Endothelial cell of umbilical vein (primary cell): ENCODE measurements around the gene EIF3J. TPM values are rescaled to one million over a fixed set of nuclear protein-coding genes. Genes with fewer than 3 reads are reported as not detected.

Experiments used
- BruUV-seq: library from RNA; stranded (reverse); fragments of 400-500 nt; replicated peaks from 2 replicates; lab custom pipeline; 2021; lab: Mats Ljungman, UMichigan
- CTCF ChIA-PET: fragments of 300-600, 350-600 bp; sonication (Branson Sonifier 250); formaldehyde crosslinking; loops from one replicate; lab custom pipeline; 2021; ENCODE audit warnings: antibody characterized with exemption, inconsistent platforms; lab: Charles Lee
- POLR2A ChIA-PET: fragments of 300-600, 350-600 bp; sonication (Branson Sonifier 250); formaldehyde crosslinking; loops from one replicate; lab custom pipeline; 2021; ENCODE audit warnings: antibody characterized with exemption, inconsistent platforms; lab: Charles Lee
- DNase-seq: peaks from one replicate; pipeline ENCODE4 v3.0.0-alpha.2; 2011; ENCODE audit warnings: low read depth, low spot score
- FAIRE-seq: peaks from 2 replicates; lab custom pipeline; 2011; peaks lifted over from hg19 to GRCh38; lab: Jason Lieb, UNC
- H2AFZ ChIP-seq: 2 replicates; pipeline ENCODE4 v1.6.0; 2012; ENCODE audit warnings: low read depth, low read length, control low read depth, inconsistent platforms
- H3K27ac ChIP-seq: 2 replicates; pipeline ENCODE4 v1.5.1; 2011; ENCODE audit warnings: low read depth, mild to moderate bottlenecking, control low read depth, low read length, moderate library complexity; ENCODE audit not compliant: insufficient read depth
- H3K27me3 ChIP-seq, 2 experiments: 2 replicates each; pipeline versions ENCODE4 v1.6.0 to v1.6.1; 2011; ENCODE audit warnings: low read length in 2 of 2, mixed read lengths in 1 of 2; ENCODE audit not compliant: control insufficient read depth in 2 of 2, insufficient read depth in 2 of 2
- H3K36me3 ChIP-seq, 2 experiments: 2 replicates in 1 of 2; 3 replicates in 1 of 2; pipeline ENCODE4 v1.5.1; 2011; ENCODE audit warnings: low read length in 2 of 2, mild to moderate bottlenecking in 1 of 2, moderate library complexity in 1 of 2; ENCODE audit not compliant: control insufficient read depth in 2 of 2, insufficient read depth in 2 of 2; ENCODE audit errors: extremely low read depth in 1 of 2
- H3K4me1 ChIP-seq: 3 replicates; pipeline ENCODE4 v1.5.1; 2011; ENCODE audit warnings: mild to moderate bottlenecking, low read length; ENCODE audit not compliant: control insufficient read depth, insufficient read depth; ENCODE audit errors: extremely low read depth
- H3K4me2 ChIP-seq: 2 replicates; pipeline ENCODE4 v1.6.1; 2011; ENCODE audit warnings: low read length, control low read depth, mixed read lengths; ENCODE audit not compliant: insufficient read depth
- H3K4me3 ChIP-seq, 3 experiments: fragments of 200-600 bp in 1 of 3; sonication (generic), shearing (Covaris generic) in 1 of 3; replicated peaks in 1 of 3; 2 replicates each; pipeline ENCODE4 v1.5.1; 2011 to 2016; ENCODE audit warnings: control low read depth in 3 of 3, low read length in 3 of 3, mild to moderate bottlenecking in 2 of 3, inconsistent platforms in 1 of 3, low read depth in 1 of 3, moderate library complexity in 1 of 3; ENCODE audit not compliant: insufficient read depth in 1 of 3
- H3K79me2 ChIP-seq: 2 replicates; pipeline ENCODE4 v1.6.0; 2012; ENCODE audit warnings: low read length, inconsistent platforms; ENCODE audit not compliant: control insufficient read depth, insufficient read depth
- H3K9ac ChIP-seq: replicated peaks from 2 replicates; pipeline ENCODE3; 2011; ENCODE audit warnings: low read length, control low read depth; ENCODE audit not compliant: insufficient read depth; ENCODE audit errors: extremely low read depth
- H3K9me1 ChIP-seq: replicated peaks from 3 replicates; pipeline ENCODE4 v1.6.0; 2011; ENCODE audit warnings: mild to moderate bottlenecking, low read length; ENCODE audit not compliant: control insufficient read depth, insufficient read depth; ENCODE audit errors: extremely low read depth
- H3K9me3 ChIP-seq: replicated peaks from 2 replicates; pipeline ENCODE4 v1.5.1; 2012; ENCODE audit warnings: low read length, inconsistent platforms; ENCODE audit not compliant: control insufficient read depth, insufficient read depth
- H4K20me1 ChIP-seq: replicated peaks from 2 replicates; pipeline ENCODE3; 2011; ENCODE audit warnings: mild to moderate bottlenecking, low read length; ENCODE audit not compliant: control insufficient read depth, insufficient read depth; ENCODE audit errors: extremely low read depth
- EZH2 ChIP-seq: IDR thresholded peaks from 2 replicates; pipeline ENCODE4 v1.6.1; 2012; ENCODE audit warnings: borderline replicate concordance, low read depth, mild to moderate bottlenecking, moderate library complexity, low read length, inconsistent platforms; ENCODE audit not compliant: severe bottlenecking
- FOS ChIP-seq: IDR thresholded peaks from 2 replicates; pipeline ENCODE4 v1.6.1; 2011; ENCODE audit warnings: mild to moderate bottlenecking, low read length, moderate library complexity, borderline replicate concordance; ENCODE audit not compliant: insufficient read depth
- GATA2 ChIP-seq: IDR thresholded peaks from 2 replicates; pipeline ENCODE4 v1.7.0; 2011; ENCODE audit warnings: low read depth, mild to moderate bottlenecking, moderate library complexity, mixed read lengths, low read length; ENCODE audit not compliant: insufficient read length, insufficient read depth
- JUN ChIP-seq: IDR thresholded peaks from 2 replicates; pipeline ENCODE4 v1.6.1; 2011; ENCODE audit warnings: borderline replicate concordance, low read depth; ENCODE audit not compliant: insufficient read length, insufficient read depth
- MYC ChIP-seq: IDR thresholded peaks from one replicate; pipeline ENCODE4 v1.6.1; 2011; ENCODE audit warnings: mild to moderate bottlenecking, low read depth, low read length
- POLR2A ChIP-seq: IDR thresholded peaks from 2 replicates; pipeline ENCODE4 v1.6.1; 2012; ENCODE audit warnings: low read depth, mild to moderate bottlenecking, control low read depth, low read length
- POLR2AphosphoS5 ChIP-seq: IDR thresholded peaks from 2 replicates; pipeline ENCODE4 v1.6.1; 2012; ENCODE audit warnings: low read depth, mild to moderate bottlenecking, control low read depth, low read length, moderate library complexity; ENCODE audit not compliant: insufficient read depth
- dilution Hi-C: fragments of 300-500 bp; cut with MboI; formaldehyde crosslinking; loops from one replicate; pipeline ENCODE4 v1.15.0; 2019; ENCODE audit warnings: low sequenced_read_pairs; ENCODE audit not compliant: extremely low pct_ligation_motif_present
- intact Hi-C: fragments of 100-400 bp; cut with micrococcal nuclease; formaldehyde crosslinking; loops from one replicate; pipeline ENCODE4 v1.10.0; 2022
- polyA plus RNA-seq, 4 experiments: library from polyadenylated mRNA; depleted of rRNA in 3 of 4; stranded (reverse) in 3 of 4; unstranded in 1 of 4; fragments of >200 nt; gene quantifications; 2 replicates each; pipeline versions ENCODE4 v1.2.1 to v1.2.3, GENCODE V29; 2011 to 2012; ENCODE audit warnings: missing spikeins in 1 of 4
- total RNA-seq: library from RNA; stranded (reverse); gene quantifications from 2 replicates; pipeline ENCODE4 v1.2.3, GENCODE V29; 2021
- TF ChIP-seq, protein P1 (sequence below): IDR thresholded peaks from 2 replicates; pipeline ENCODE4 v1.6.1; 2011; ENCODE audit not compliant: insufficient read depth, insufficient read length
- TF ChIP-seq, protein P2 (sequence below), 2 donors: IDR thresholded peaks; 1 replicate in 1 of 2; 2 replicates in 1 of 2; pipeline ENCODE4 v1.5.1; 2011; ENCODE audit warnings: low read length in 2 of 2, mild to moderate bottlenecking in 2 of 2, moderate library complexity in 2 of 2, control low read depth in 1 of 2, inconsistent platforms in 1 of 2, low read depth in 1 of 2; ENCODE audit not compliant: insufficient read depth in 1 of 2; ENCODE audit errors: extremely low read depth in 1 of 2

Gene EIF3J
- total and polyA plus RNA-seq, 2 donors (not counting 3 experiments of a cell fraction or from before 2014, with no cell fraction given): 35.4 to 150 TPM

DNA sequence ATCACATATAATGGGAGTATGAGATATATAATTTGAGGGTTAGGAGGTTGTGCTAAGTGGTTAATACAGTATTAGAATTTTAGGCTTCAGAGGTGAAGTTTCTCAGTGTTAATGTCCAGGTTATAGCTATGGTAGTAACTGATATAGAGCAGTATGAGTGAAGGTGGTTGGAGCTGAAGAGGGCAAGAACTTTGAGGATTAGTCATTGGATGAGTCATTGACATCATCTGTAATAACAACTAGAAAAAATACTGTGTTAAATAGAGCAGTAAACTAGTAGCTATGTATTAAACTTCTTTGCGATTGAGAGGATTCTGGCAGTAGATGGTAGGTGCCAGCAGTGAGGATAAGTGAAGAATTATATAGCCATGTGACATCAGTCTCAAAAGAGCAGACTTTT, 47.5 kb upstream of the EIF3J start:
- peaks cover 12% of the 10 kb centered on the region for H3K4me1 ChIP-seq
- H2AFZ ChIP-seq: no peak overlapping the region
- dilution Hi-C loops (no loop called here), intact Hi-C loops (loop anchor here (2.0 kb wide), 1 partner anchor 63 kb away; the partner anchor contains the start of gene CTDSPL2)
- peak overlapping the region; percentile 4 for H3K27ac ChIP-seq
- TF ChIP-seq FOS: peak; percentile 91
- peak; percentile 96 for TF ChIP-seq JUN
- TF ChIP-seq MYC: no peak
- H4K20me1 ChIP-seq: no peaks in the 10 kb centered on the region
- H3K9me3 ChIP-seq: no peaks in the 10 kb centered on the region
- H3K27me3 ChIP-seq: no peaks in the 10 kb centered on the region
- peaks cover 9% of the 10 kb centered on the region for H3K79me2 ChIP-seq
- peak; percentile 77 for DNase-seq
- no peak overlapping the region for H3K4me3 ChIP-seq
- POLR2A ChIA-PET: no interaction called here
- no peak overlapping the region for H3K9ac ChIP-seq
- BruUV-seq: no TSS peak
- CTCF ChIA-PET: interaction anchor here (0.6 to 2.5 kb wide), 8 partner anchors 8 to 585 kb away, joined by 3 to 39 read pairs (median 4); partner anchors contain the start of genes CTDSPL2 and EIF3J
- peaks cover 0 to 5% of the 10 kb centered on the region in 2 experiments for H3K36me3 ChIP-seq
- H3K4me2 ChIP-seq: peak overlapping the region; percentile 26
- no peaks in the 10 kb centered on the region for H3K9me1 ChIP-seq
- peak; percentile 60 for FAIRE-seq

GRCh38 chr15:44490622-44491021, 46.3 kb upstream of the EIF3J start:
- Histone ChIP-seq H2AFZ (no peak overlapping the region), H3K27me3 (no peaks in the 10 kb centered on the region), H3K27ac (no peak overlapping the region), H3K4me1 (peaks cover 12% of the 10 kb centered on the region), H3K4me2 (no peak overlapping the region), H3K9me1 (no peaks in the 10 kb centered on the region), H3K79me2 (peaks cover 9% of the 10 kb centered on the region), H3K4me3 (no peak overlapping the region), H3K9ac (no peak overlapping the region), H3K36me3 (peaks cover 0 to 3% of the 10 kb centered on the region in 2 experiments), H4K20me1 (no peaks in the 10 kb centered on the region), H3K9me3 (no peaks in the 10 kb centered on the region)
- dilution Hi-C loops (no loop called here), intact Hi-C loops (no loop called here)
- FAIRE-seq: no peak
- DNase-seq: no peak
- CTCF ChIA-PET: interaction anchor here (1.7 to 2.5 kb wide), 3 partner anchors 10 to 586 kb away, joined by 5 to 39 read pairs (median 9); partner anchors contain the start of gene CTDSPL2
- TF ChIP-seq JUN (no peak), EZH2 (no peak), POLR2A (no peak), POLR2AphosphoS5 (no peak), FOS (no peak), GATA2 (no peak), MYC (no peak)
- TF ChIP-seq, protein P1, sequence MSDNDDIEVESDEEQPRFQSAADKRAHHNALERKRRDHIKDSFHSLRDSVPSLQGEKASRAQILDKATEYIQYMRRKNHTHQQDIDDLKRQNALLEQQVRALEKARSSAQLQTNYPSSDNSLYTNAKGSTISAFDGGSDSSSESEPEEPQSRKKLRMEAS: no peak
- TF ChIP-seq, protein P2, sequence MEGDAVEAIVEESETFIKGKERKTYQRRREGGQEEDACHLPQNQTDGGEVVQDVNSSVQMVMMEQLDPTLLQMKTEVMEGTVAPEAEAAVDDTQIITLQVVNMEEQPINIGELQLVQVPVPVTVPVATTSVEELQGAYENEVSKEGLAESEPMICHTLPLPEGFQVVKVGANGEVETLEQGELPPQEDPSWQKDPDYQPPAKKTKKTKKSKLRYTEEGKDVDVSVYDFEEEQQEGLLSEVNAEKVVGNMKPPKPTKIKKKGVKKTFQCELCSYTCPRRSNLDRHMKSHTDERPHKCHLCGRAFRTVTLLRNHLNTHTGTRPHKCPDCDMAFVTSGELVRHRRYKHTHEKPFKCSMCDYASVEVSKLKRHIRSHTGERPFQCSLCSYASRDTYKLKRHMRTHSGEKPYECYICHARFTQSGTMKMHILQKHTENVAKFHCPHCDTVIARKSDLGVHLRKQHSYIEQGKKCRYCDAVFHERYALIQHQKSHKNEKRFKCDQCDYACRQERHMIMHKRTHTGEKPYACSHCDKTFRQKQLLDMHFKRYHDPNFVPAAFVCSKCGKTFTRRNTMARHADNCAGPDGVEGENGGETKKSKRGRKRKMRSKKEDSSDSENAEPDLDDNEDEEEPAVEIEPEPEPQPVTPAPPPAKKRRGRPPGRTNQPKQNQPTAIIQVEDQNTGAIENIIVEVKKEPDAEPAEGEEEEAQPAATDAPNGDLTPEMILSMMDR (IDR thresholded peaks at IDR 0.05; ENCODE audit: extremely low read depth in 1 of 2, insufficient read depth in 1 of 2, low read depth in 1 of 2, low read length in 2 of 2): no peak
- POLR2A ChIA-PET: no interaction called here
- no TSS peak for BruUV-seq
